Activated CD4-positive, alpha-beta memory T cell treated with anti-CD3 and anti-CD28 coated beads for 36 hours (primary cell): ENCODE results near the gene EVI5L. TPM values are rescaled to one million over a fixed set of nuclear protein-coding genes. Genes with fewer than 3 reads are reported as not detected.

Source experiments
- CTCF ChIA-PET: fragments of 350-600 bp; sonication (Branson Sonifier 250); formaldehyde crosslinking; loops from one replicate; lab custom pipeline; 2021; ENCODE audit warnings: antibody characterized with exemption, inconsistent platforms; lab: Charles Lee
- POLR2A ChIA-PET: fragments of 350-600 bp; sonication (Branson Sonifier 250); formaldehyde crosslinking; loops from one replicate; lab custom pipeline; 2021; ENCODE audit warnings: antibody characterized with exemption; lab: Charles Lee
- DNase-seq: peaks from one replicate; pipeline ENCODE4 v3.0.0-alpha.2; 2020
- H3K27ac Mint-ChIP-seq: one replicate; pipeline ENCODE4 v1.8.0; 2021; ENCODE audit warnings: mixed read lengths
- H3K27me3 Mint-ChIP-seq: one replicate; pipeline ENCODE4 v1.8.0; 2021; ENCODE audit warnings: mixed read lengths
- H3K36me3 Mint-ChIP-seq: one replicate; pipeline ENCODE4 v1.8.0; 2021; ENCODE audit warnings: mixed read lengths
- H3K4me1 Mint-ChIP-seq: one replicate; pipeline ENCODE4 v1.8.0; 2021; ENCODE audit warnings: low read depth, mixed read lengths
- H3K4me3 Mint-ChIP-seq: one replicate; pipeline ENCODE4 v1.8.0; 2021; ENCODE audit warnings: mild to moderate bottlenecking, mixed read lengths
- H3K9me3 Mint-ChIP-seq: one replicate; pipeline ENCODE4 v1.8.0; 2021; ENCODE audit warnings: mixed read lengths
- intact Hi-C: fragments of 100-400 bp; cut with micrococcal nuclease; formaldehyde crosslinking; loops from one replicate; pipeline ENCODE4 v1.15.1; 2023
- total RNA-seq, 2 experiments: library from RNA; stranded (reverse); gene quantifications; one replicate each; pipeline ENCODE4 v1.2.3, GENCODE V29; 2021

The EVI5L gene
- total RNA-seq: 1 to 10 TPM; 5.0 to 5.6 TPM

DNA sequence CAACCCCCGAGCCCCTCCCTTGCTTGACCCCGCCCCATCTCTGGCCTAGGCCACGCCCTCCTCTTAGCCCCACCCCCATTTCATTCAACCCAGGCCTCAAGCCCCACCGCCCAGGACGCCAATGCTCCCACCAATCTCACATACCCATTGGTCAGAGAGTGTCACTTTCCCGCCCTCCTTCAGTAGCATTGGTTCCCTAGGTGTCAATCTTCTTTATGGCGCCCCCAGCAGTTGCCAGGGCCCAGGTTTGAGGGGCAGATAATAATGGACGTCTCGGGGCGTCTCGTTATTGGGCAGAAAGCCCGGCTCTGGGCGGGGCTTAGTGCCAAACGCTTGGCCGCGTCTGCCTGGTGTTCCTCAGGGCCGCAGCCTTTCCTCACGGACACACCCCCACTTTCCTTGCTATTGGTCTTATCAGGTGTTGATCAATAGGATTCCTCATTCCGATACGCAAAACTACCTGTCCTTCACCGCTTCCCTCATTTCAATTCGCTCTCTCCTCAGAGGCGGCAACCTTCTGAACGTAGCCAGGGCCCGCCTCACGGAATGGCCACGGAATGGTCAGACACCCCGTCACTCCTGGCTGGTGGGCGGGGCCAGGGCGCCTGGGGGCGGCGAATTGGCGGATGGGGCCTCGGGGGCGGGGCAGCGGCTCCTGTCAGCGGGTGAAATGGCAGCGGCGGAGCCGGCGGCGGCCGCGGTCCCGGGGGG lies at the start of gene EVI5L:
Gene EVI5L (plus strand): TSS at position 658 of the 711 bp plus-strand sequence. CDS start 16,325 bp downstream, outside the sequence.
- intact Hi-C loops: loop anchor here (1.0 to 2.0 kb wide), 3 partner anchors 22 to 91 kb away; partner anchors contain the start of gene SNAPC2
- peak within 1 kb of the TSS; percentile 55 for H3K27ac Mint-ChIP-seq
- peaks cover 17% of the 10 kb centered on the region for H3K4me1 Mint-ChIP-seq
- peak within 1 kb of the TSS; percentile 81 for H3K4me3 Mint-ChIP-seq
- peak; percentile 99 for DNase-seq
- ChIA-PET POLR2A (interaction anchor here (1.0 kb wide), 1 partner anchor 201 kb away, joined by 3 read pairs; the partner anchor contains the start of genes PET100 and XAB2), CTCF (interaction anchor here (1.2 to 2.7 kb wide), 4 partner anchors 39 to 463 kb away, joined by 3 to 12 read pairs (median 6); no protein-coding TSS in a partner anchor)
- H3K9me3 Mint-ChIP-seq: no peaks in the 10 kb centered on the region
- H3K27me3 Mint-ChIP-seq: peaks cover 3% of the 10 kb centered on the region
- no peaks in the 10 kb centered on the region for H3K36me3 Mint-ChIP-seq

DNA sequence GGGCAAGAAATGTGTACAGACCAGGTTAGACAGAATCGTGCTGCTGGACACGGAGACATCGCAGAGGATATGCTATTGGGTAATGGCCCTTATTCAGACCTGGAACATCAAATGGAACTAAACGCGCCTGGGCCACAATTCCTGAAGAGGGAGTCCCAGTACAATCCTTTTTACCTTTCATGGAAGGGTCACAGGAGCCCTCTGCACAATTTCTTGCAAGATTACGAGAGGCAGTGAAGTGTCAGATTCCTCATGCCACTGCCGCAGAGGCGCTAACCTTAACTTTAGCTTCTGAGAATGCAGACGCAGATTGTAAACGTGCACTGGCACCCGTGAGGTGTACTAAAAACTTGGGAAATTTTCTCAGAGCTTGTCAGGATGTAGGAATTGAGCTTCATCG lies 48.9 kb upstream of the EVI5L start:
- no peak for DNase-seq
- peaks cover 35% of the 10 kb centered on the region for H3K27me3 Mint-ChIP-seq
- intact Hi-C loops: no loop called here
- H3K4me1 Mint-ChIP-seq: peaks cover 6% of the 10 kb centered on the region
- ChIA-PET CTCF (no interaction called here), POLR2A (no interaction called here)
- no peaks in the 10 kb centered on the region for H3K36me3 Mint-ChIP-seq
- H3K4me3 Mint-ChIP-seq: no peak overlapping the region
- no peak overlapping the region for H3K27ac Mint-ChIP-seq
- H3K9me3 Mint-ChIP-seq: no peaks in the 10 kb centered on the region

DNA sequence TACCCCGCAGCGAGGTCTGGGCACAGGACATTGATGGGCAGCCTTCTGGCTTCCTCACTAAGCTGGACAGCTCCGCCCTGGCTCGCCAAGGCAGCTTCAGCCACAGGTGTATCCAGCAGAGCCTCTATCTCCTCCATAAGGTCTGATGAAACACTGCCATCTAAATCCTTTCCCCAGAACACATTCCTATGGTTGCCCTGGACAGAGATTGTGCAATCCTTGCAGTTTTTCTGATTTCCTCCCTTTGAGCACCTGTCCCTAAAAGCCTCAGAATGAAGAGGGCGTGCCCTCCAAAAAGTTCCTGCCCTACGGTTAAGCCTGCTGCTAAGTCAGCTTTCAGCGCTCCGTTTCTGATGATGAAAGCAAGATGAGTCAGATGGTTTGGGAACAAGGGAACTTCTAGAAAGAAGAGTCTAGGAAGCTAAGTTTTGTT lies 46.0 kb upstream of the EVI5L start:
- CTCF ChIA-PET: interaction anchor here (0.9 to 1.4 kb wide), 3 partner anchors 15 to 216 kb away, joined by 3 to 5 read pairs (median 4); no protein-coding TSS in a partner anchor
- DNase-seq: no peak
- H3K9me3 Mint-ChIP-seq: no peaks in the 10 kb centered on the region
- H3K4me1 Mint-ChIP-seq: peaks cover 8% of the 10 kb centered on the region
- intact Hi-C loops: no loop called here
- H3K36me3 Mint-ChIP-seq: no peaks in the 10 kb centered on the region
- peaks cover 42% of the 10 kb centered on the region for H3K27me3 Mint-ChIP-seq
- H3K4me3 Mint-ChIP-seq: no peak overlapping the region
- POLR2A ChIA-PET: interaction anchor here (0.7 kb wide), 1 partner anchor 9 kb away, joined by 3 read pairs; no protein-coding TSS in a partner anchor
- H3K27ac Mint-ChIP-seq: no peak overlapping the region

DNA sequence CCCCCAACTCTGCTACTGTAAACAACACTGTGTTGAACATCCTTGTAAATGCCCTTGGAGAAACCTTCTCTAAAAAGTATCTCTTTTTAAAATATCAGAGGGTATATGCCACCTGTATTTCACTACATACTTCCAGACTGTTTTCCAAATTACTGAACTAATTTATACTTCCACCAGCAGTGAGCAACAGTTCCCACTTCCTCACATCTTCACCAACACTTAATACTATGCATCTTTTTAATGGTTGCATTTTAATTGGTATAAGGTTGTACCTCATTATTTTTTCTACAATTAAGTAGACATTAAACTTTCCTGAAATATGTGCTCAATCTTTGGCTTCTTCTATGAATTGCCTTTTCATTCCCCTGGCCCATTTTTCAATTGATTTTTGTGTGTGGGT lies 45.2 kb upstream of the EVI5L start:
- H3K36me3 Mint-ChIP-seq: no peaks in the 10 kb centered on the region
- H3K27ac Mint-ChIP-seq: no peak overlapping the region
- no peak for DNase-seq
- ChIA-PET POLR2A (no interaction called here), CTCF (interaction anchor here (0.6 kb wide), 1 partner anchor 217 kb away, joined by 4 read pairs; no protein-coding TSS in a partner anchor)
- H3K4me3 Mint-ChIP-seq: no peak overlapping the region
- peaks cover 11% of the 10 kb centered on the region for H3K4me1 Mint-ChIP-seq
- H3K27me3 Mint-ChIP-seq: peaks cover 46% of the 10 kb centered on the region
- H3K9me3 Mint-ChIP-seq: no peaks in the 10 kb centered on the region
- intact Hi-C loops: no loop called here

DNA sequence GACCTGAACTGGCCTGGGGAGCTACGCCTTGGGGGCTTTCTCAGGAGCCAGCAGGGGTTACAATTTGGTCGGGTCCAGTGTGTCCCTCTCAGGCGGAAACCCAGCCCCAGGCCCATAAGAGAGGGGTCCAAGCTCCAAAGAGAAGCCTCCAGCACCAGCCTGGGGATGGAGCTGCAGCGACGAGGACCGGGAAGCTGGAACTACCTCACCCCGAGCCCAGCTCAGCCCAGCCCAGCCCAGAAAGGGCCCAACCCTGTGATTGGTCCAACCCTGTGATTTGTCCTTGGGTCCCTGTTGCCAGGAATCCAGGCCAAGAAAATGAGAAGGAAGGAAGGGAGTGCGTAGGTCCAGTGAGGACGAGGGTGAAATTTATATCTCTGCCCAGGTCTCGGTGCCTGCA lies 42.9 kb upstream of the EVI5L start:
- peaks cover 39% of the 10 kb centered on the region for H3K27me3 Mint-ChIP-seq
- H3K27ac Mint-ChIP-seq: no peak overlapping the region
- no peak for DNase-seq
- H3K4me3 Mint-ChIP-seq: no peak overlapping the region
- H3K36me3 Mint-ChIP-seq: no peaks in the 10 kb centered on the region
- ChIA-PET CTCF (interaction anchor here (0.6 to 1.0 kb wide), 2 partner anchors 13 to 336 kb away, joined by 3 read pairs; no protein-coding TSS in a partner anchor), POLR2A (no interaction called here)
- intact Hi-C loops: no loop called here
- peaks cover 11% of the 10 kb centered on the region for H3K4me1 Mint-ChIP-seq
- H3K9me3 Mint-ChIP-seq: no peaks in the 10 kb centered on the region

DNA sequence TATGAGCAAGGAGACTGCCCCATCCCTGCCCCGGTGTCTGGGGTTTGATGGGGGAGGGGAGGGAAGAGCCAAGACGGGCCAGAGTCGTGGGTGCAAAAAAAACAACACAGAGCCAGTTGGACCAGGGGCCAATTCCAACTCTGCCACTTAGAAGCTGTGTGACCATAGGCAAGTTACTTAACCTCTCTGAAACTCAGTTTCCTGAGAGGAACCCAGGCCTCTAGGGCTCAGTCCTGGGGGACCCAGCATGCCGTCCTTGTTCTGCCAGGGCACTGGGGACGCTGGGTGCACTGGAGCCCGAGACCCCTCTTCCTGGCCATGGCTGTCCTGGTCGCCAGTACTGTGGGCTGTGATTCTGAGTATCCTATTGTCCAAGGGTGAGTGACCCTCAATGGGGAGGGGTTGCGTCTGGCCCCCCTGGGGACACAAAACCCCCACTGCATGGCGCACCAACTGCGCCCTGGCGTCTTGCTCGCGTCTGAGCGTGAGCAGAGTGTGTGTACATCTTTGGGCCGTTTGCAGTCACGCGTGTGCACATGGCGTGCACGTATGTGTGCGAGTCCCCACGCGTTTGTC lies 42.3 kb upstream of the EVI5L start:
- ChIA-PET POLR2A (no interaction called here), CTCF (interaction anchor here (1.0 kb wide), 1 partner anchor 12 kb away, joined by 3 read pairs; no protein-coding TSS in a partner anchor)
- no peaks in the 10 kb centered on the region for H3K36me3 Mint-ChIP-seq
- H3K4me1 Mint-ChIP-seq: peaks cover 11% of the 10 kb centered on the region
- no peaks in the 10 kb centered on the region for H3K9me3 Mint-ChIP-seq
- intact Hi-C loops: no loop called here
- no peak for DNase-seq
- no peak overlapping the region for H3K4me3 Mint-ChIP-seq
- no peak overlapping the region for H3K27ac Mint-ChIP-seq
- peaks cover 42% of the 10 kb centered on the region for H3K27me3 Mint-ChIP-seq

DNA sequence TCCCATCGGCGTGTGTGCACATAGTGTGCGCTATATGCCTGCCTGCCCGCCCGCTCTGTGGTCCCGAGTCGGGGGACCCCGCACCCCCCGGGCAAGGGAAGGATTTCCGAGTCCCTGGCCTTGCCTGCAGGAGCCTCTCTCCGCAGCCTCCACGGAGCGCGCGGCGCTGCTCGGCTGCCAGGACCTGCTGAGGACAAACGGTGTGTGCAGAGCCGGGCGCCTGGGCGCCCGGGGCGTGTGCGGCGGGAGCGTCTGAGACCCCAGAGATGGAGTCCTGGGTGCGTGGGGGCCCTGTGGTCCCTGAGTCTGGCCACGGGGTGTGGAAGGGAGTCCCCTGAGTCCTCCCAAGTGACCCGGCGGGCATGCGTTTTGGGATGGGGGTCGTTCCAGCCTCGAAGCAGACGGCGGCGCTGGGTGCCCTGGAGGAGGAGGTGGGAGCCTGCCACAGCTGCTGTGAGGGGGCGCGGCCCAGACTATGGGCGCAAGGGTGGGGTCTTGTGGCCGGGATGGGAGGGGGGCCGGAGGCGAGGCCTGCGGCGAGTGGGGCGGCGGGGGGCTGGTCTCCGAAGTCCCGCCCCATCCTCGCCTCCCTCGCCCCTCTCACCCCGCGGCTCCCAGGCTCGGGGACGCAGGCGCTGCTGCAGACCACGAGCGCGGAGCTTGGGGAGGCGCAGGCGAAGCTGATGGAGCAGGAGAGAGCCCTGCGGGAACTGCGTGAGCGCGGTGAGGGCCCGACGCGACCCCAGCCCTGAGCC lies 41.7 kb upstream of the EVI5L start:
- H3K27ac Mint-ChIP-seq: no peak overlapping the region
- CTCF ChIA-PET: no interaction called here

DNA sequence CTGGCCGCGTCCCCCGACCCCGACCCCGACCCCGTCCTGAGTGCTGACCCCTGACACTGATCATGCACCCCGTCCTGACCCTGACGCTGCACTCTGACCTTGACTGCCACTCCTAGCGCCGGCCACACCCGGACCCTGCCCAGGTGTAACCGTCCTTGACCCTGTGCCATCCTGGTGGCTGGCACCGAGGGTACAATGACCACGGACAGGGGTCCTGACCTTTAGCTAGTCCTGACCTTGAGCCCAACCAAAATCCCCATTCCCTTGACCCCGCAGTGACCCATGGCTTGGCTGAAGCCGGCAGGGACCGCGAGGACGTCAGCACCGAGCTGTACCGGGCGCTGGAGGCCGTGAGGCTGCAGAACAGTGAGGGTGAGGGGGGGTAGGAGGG lies 41.1 kb upstream of the EVI5L start:
- no peak for DNase-seq
- CTCF ChIA-PET: no interaction called here
- H3K4me3 Mint-ChIP-seq: no peak overlapping the region
- no peak overlapping the region for H3K27ac Mint-ChIP-seq
- peaks cover 10% of the 10 kb centered on the region for H3K4me1 Mint-ChIP-seq
- no peaks in the 10 kb centered on the region for H3K36me3 Mint-ChIP-seq
- H3K27me3 Mint-ChIP-seq: peaks cover 36% of the 10 kb centered on the region
- H3K9me3 Mint-ChIP-seq: no peaks in the 10 kb centered on the region
- POLR2A ChIA-PET: no interaction called here
- intact Hi-C loops: no loop called here

More for the DNA sequence above, 41.7 kb upstream of the EVI5L start:
- H3K36me3 Mint-ChIP-seq: no peaks in the 10 kb centered on the region
- H3K27me3 Mint-ChIP-seq: peaks cover 42% of the 10 kb centered on the region
- H3K9me3 Mint-ChIP-seq: no peaks in the 10 kb centered on the region
- intact Hi-C loops: no loop called here
- H3K4me1 Mint-ChIP-seq: peaks cover 11% of the 10 kb centered on the region
- POLR2A ChIA-PET: no interaction called here
- no peak overlapping the region for H3K4me3 Mint-ChIP-seq
- DNase-seq: no peak

DNA sequence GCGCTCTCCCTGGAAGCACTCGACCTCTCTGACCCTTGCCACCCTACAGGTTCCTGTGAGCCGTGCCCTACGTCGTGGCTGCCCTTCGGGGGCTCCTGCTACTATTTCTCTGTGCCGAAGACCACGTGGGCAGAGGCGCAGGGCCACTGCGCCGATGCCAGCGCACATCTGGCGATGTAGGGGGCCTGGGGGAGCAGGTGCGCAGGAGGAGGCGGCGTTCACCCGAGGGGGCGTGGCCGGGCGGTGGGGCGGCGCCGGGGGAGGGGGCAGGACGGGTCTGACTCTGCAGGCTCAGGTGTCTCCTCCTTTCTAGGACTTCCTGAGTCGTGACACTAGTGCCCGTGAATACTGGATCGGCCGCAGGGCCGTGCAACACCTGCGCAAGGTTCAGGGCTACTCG lies 40.6 kb upstream of the EVI5L start:
- Mint-ChIP-seq H3K4me3 (no peak overlapping the region), H3K27ac (no peak overlapping the region), H3K9me3 (no peaks in the 10 kb centered on the region), H3K4me1 (peaks cover 5% of the 10 kb centered on the region), H3K27me3 (peaks cover 34% of the 10 kb centered on the region), H3K36me3 (no peaks in the 10 kb centered on the region)
- CTCF ChIA-PET: no interaction called here
- peak; percentile 41 for DNase-seq
- POLR2A ChIA-PET: no interaction called here
- intact Hi-C loops: no loop called here

DNA sequence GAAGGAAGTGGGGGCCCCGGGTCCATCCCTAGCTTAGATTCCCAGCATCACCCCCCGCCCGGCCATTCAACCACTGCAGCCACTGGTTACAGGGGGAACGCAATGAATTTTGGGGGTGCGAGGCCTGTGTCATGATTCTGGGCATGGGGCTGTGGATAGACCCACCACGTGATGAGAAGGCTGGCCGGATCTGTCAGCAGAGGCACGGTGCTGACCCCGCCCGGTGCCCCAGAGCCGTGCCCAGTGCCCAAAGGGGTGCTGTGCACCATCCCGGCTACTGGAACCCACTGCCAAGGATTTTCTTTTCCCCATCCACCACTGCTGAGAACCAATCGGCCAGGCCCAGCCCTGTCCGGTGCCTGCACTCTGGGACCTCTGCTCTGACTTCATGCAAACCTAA lies 39.6 kb upstream of the EVI5L start:
- peaks cover 5% of the 10 kb centered on the region for H3K4me1 Mint-ChIP-seq
- no peak overlapping the region for H3K4me3 Mint-ChIP-seq
- peaks cover 32% of the 10 kb centered on the region for H3K27me3 Mint-ChIP-seq
- no peak for DNase-seq
- CTCF ChIA-PET: interaction anchor here (1.2 to 1.3 kb wide), 2 partner anchors 10 to 110 kb away, joined by 3 to 4 read pairs; partner anchors contain the start of gene TRAPPC5
- H3K36me3 Mint-ChIP-seq: no peaks in the 10 kb centered on the region
- H3K27ac Mint-ChIP-seq: no peak overlapping the region
- POLR2A ChIA-PET: no interaction called here
- intact Hi-C loops: no loop called here
- H3K9me3 Mint-ChIP-seq: no peaks in the 10 kb centered on the region

DNA sequence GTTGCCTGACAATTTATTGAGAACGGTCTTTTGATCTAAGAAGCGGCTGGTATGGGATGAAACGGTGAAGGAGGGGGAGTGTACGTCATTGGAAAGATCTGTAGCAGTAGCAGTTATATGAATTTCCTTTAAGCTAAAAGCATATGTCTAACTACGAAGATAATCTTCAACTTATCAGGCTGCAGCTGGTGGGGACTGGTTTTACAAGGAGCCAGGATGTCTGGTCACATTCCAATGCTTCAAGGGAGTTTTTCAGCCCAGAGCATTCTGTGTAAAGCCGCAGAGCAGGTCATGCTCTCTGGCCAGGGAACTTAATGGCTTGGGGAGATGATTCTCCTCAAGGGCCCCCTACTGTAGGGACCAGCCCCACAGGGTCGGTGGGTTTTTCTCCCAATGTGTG lies 37.7 kb upstream of the EVI5L start:
- H3K27ac Mint-ChIP-seq: no peak overlapping the region
- H3K36me3 Mint-ChIP-seq: no peaks in the 10 kb centered on the region
- no peaks in the 10 kb centered on the region for H3K9me3 Mint-ChIP-seq
- H3K4me3 Mint-ChIP-seq: no peak overlapping the region
- CTCF ChIA-PET: interaction anchor here (0.6 to 1.0 kb wide), 2 partner anchors 103 to 224 kb away, joined by 3 to 4 read pairs; no protein-coding TSS in a partner anchor
- intact Hi-C loops: no loop called here
- DNase-seq: no peak
- POLR2A ChIA-PET: no interaction called here
- H3K4me1 Mint-ChIP-seq: peaks cover 5% of the 10 kb centered on the region
- H3K27me3 Mint-ChIP-seq: peaks cover 28% of the 10 kb centered on the region
